Measurements from ENCODE around the gene TMC2. TPM values are rescaled to one million over a fixed set of nuclear protein-coding genes. Genes with fewer than 3 reads are reported as not detected.
A peak's percentile ranks its signal among the peaks of the same experiment; 100 is the strongest.

Gene TMC2
- total RNA-seq, 4 donors from 2014 or later: 0.27 TPM; not detected in 3

GRCh38 chr20:2687514-2687913 is 151.1 kb downstream of the TMC2 start:
- Histone ChIP-seq H3K9me3 (no peaks in the 10 kb centered on the region), H3K27ac (no peak overlapping the region), H3K4me1 (peaks cover 0 to 7% (median 0%) of the 10 kb centered on the region in 4 donors), H3K27me3 (no peaks in the 10 kb centered on the region), H3K4me3 (no peak overlapping the region), H3K36me3 (no peaks in the 10 kb centered on the region)
- no peak for TF ChIP-seq CTCF (IDR thresholded peaks at IDR 0.05)
- TF ChIP-seq POLR2A (IDR thresholded peaks at IDR 0.05): no peak
- DNase-seq: no peak

GRCh38 chr20:2688041-2688591 is 151.7 kb downstream of the TMC2 start:
- Histone ChIP-seq H3K4me1 (peaks cover 0 to 7% (median 0%) of the 10 kb centered on the region in 4 donors), H3K36me3 (no peaks in the 10 kb centered on the region), H3K9me3 (no peaks in the 10 kb centered on the region), H3K4me3 (no peak overlapping the region), H3K27ac (no peak overlapping the region), H3K27me3 (no peaks in the 10 kb centered on the region)
- peak in 2 of 3 donors; percentile 31 to 79 for DNase-seq
- peak in 5 of 6 experiments; percentile 14 to 56 (median 47) for TF ChIP-seq CTCF (IDR thresholded peaks at IDR 0.05)
- no peak for TF ChIP-seq POLR2A (IDR thresholded peaks at IDR 0.05)

DNA sequence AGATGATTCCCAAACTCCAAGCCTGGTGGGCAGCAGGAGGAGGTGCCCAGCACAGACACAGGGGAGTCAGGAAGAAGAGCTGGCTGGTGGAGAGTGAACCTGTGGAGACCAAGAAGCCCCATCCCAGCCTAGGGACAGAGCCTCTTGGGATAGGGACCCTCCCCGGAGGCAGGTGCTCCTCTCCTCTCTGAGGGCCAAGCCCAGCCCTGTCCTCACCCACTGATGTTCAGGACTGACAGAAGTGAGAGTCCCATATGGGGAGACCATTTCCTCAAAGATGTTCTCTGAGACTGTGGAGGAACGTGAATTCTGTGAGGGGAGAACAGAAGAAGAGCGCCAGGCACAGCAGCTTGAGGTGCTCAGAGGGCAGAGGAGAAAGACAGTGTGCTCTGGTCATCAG is 153.8 kb downstream of the TMC2 start:
- Histone ChIP-seq H3K4me3 (no peak overlapping the region), H3K27me3 (peaks cover 0 to 15% of the 10 kb centered on the region in 2 donors), H3K9me3 (no peaks in the 10 kb centered on the region), H3K27ac (no peak overlapping the region), H3K36me3 (no peaks in the 10 kb centered on the region), H3K4me1 (peaks cover 0 to 17% (median 3%) of the 10 kb centered on the region in 4 donors)
- no peak for DNase-seq
- TF ChIP-seq CTCF (IDR thresholded peaks at IDR 0.05): no peak
- TF ChIP-seq POLR2A (IDR thresholded peaks at IDR 0.05): no peak

DNA sequence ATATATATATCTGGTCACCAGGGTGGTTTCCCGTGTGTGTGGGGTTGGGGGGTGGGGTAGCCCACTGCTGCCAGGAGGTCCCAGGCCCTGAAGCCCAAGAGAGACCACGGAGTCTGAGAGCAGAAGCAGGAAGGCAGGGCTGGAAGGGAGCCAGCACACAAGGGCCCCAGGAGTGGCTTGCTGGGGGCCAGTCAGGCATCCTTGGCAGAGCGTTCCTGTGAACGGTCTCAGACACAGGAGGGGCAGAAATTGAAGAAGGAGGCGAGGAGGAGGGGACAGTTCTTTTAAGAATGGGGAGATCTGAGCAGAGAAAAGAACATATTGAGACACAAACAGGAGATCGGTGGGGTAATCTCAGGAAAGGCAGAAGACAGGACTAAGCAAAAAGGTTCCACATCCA is 154.3 kb downstream of the TMC2 start:
- no peak overlapping the region for H3K4me3 ChIP-seq
- no peaks in the 10 kb centered on the region for H3K36me3 ChIP-seq
- DNase-seq: no peak
- no peak overlapping the region for H3K27ac ChIP-seq
- peaks cover 0 to 17% (median 3%) of the 10 kb centered on the region in 4 donors for H3K4me1 ChIP-seq
- TF ChIP-seq CTCF (IDR thresholded peaks at IDR 0.05) (no peak), POLR2A (IDR thresholded peaks at IDR 0.05) (no peak)
- no peaks in the 10 kb centered on the region for H3K9me3 ChIP-seq
- peaks cover 0 to 15% of the 10 kb centered on the region in 2 donors for H3K27me3 ChIP-seq

GRCh38 chr20:2691127-2691526 is 154.8 kb downstream of the TMC2 start:
- no peak for TF ChIP-seq POLR2A (IDR thresholded peaks at IDR 0.05)
- no peak for TF ChIP-seq CTCF (IDR thresholded peaks at IDR 0.05)
- DNase-seq: no peak
- peaks cover 0 to 15% of the 10 kb centered on the region in 2 donors for H3K27me3 ChIP-seq
- no peak overlapping the region for H3K27ac ChIP-seq
- H3K9me3 ChIP-seq: no peaks in the 10 kb centered on the region
- no peaks in the 10 kb centered on the region for H3K36me3 ChIP-seq
- no peak overlapping the region for H3K4me3 ChIP-seq
- H3K4me1 ChIP-seq: peaks cover 0 to 17% (median 3%) of the 10 kb centered on the region in 4 donors

Small RNA genes lying within 50 kb of the gene (small RNA-seq; reads per million reads assigned to genes)
- gene SNORA51 (0 reads per million in 2 donors), gene SNORD110 (0 reads per million in 2 donors), gene SNORD56 (0 reads per million in 2 donors), gene SNORD57 (0 reads per million in 2 donors), gene SNORD86 (0 reads per million in 2 donors)

Other genes with a start within 250 kb of the TMC2 start
- under 1 TPM in 1 of 4 donors, not detected in 3; 0.40 TPM for gene TGM3, start 240.6 kb upstream of the TMC2 start, total RNA-seq
- not detected for gene TGM6, start 155.7 kb upstream of the TMC2 start, total RNA-seq
- 100 to 1,000 TPM in 3 of 4 donors, 10 to 100 TPM in 1; 74.6 to 129 (median 114) TPM for gene SNRPB, start 65.8 kb upstream of the TMC2 start, total RNA-seq
- 10 to 100 TPM in 1 of 4 donors, 1 to 10 TPM in 3; 6.3 to 13.3 (median 8.7) TPM for gene ZNF343, start 27.7 kb upstream of the TMC2 start, total RNA-seq
- 100 to 1,000 TPM in 2 of 4 donors, 10 to 100 TPM in 2; 53.8 to 289 (median 94.2) TPM for gene NOP56, start 116.1 kb downstream of the TMC2 start, total RNA-seq
- 100 to 1,000 TPM; 113 to 156 (median 134) TPM for gene IDH3B, start 127.6 kb downstream of the TMC2 start, total RNA-seq
- 10 to 100 TPM in 1 of 4 donors, 1 to 10 TPM in 3; 1.4 to 17.3 (median 5.1) TPM for gene EBF4, start 156.2 kb downstream of the TMC2 start, total RNA-seq

All from Peyer's patch (tissue), 4 donors.